ENCODE measurements around the gene SMIM33.
A peak's percentile ranks its signal among the peaks of the same experiment; 100 is the strongest.
"Not testable (repeated sequence)": the region's sequence is repeated elsewhere in the genome, so short reads cannot be mapped to it uniquely, and the experiment has no call there.

Gene SMIM33

DNA sequence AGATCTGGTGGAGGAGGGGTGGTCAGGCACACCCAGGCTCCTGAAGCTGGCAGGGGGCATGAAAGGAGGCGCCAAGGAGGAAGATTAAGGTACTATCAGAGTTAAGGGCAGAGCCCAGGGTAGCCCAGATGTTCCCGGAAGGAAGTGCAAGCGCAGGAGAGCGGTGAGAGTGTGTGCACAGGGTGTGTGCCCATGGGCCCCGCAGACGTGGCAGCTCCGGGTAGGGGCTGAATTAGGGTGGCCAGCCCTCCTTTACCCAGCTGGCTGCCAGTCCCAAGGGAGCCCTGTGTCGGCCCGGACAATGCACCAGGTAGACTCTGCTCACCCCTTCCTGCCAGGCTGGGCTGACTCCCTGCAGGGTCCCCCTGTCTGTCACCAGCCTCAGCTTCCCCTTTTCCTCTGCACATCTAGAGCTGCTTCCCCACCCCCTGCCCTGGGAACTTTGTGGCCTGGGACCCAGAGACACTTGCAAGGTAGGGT lies at the start of gene SMIM33:
SMIM33 (plus strand) TSS at position 184 of the 480 bp plus-strand sequence; CDS start at position 302, 118 bp downstream.
- DNase-seq (ENCODE audit: low read depth in 2 of 3, low spot score in 2 of 3), result no peak

DNA sequence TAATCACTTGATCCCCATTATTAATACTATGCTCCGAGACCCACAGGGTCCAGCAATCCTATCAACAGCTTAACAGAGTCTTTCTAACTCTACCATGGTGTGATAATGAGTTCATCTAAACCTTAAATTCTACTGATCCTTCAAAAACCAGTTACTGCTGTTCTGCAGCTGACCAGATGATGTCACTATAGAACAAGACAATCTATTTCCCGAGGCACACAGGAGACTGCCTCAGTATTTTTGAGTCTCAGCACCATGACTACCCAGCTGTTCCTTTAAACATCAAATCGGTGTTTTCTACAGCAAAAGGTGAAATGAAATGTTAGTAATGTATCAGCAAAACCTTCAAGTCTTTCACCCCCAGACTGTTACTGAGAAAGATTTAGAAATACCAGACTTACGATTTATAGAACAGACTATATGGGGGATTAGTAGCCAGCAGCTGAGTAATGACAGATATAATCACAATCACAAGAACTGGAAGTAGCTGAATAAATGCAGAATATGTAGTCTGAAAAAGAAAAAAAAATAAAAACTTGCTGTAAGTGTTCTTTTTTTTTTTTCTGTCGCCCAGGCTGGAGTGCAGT lies 48.4 kb upstream of the SMIM33 start:
- no peak for DNase-seq (ENCODE audit: low read depth in 2 of 3, low spot score in 2 of 3)

DNA sequence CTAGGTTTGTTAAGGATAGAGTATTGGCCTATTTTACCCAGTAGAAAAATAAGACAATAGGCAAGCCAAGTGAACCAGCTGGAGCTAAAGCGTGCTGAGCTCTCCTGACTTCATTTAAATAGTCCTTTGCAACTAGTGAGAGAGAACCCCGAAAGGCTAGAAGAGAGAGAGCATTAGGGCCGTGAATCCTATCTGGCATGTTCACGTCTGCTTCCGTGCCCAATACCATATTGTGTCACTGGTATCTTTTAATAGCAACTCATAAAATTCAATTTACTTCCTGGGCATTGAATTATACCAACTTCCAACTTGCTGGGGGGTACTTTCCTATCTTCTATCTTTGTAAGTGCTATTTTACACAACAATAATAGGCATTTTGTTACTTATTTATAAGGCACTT lies 45.3 kb upstream of the SMIM33 start:
- DNase-seq (ENCODE audit: low read depth in 2 of 3, low spot score in 2 of 3), result no peak

DNA sequence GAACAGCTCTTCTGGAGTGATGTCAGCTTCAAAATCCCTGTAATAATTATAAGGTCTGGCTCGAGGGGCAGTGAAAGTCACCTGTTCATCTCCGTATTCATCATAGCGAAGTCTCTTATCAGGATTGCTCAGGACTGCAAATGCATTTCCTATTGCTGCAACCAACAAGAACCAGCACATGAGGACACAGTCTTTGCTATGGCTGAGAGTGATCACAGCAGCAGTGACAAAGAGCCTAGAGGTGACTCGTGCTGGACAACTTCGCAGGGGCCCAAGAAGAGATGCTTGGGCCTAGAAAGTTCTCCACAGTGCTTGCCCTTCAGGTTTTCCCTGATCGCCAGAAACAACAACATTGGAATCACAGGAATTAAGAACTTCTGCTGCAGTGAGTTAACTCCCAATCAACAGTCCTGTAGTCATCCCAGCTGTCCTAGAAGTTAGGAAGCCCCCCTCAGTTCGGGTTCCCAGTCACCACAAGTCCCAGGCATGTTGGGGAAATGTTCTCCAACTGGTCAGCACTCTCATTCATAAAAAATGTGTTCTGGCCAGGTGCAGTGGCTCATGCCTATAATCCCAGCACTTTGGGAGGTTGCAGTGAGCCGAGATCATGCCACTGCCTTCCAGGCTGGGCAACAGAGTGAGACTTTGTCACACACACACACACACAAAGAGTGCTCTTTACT lies 44.5 kb upstream of the SMIM33 start:
- no peak for DNase-seq (ENCODE audit: low read depth in 2 of 3, low spot score in 2 of 3)

DNA sequence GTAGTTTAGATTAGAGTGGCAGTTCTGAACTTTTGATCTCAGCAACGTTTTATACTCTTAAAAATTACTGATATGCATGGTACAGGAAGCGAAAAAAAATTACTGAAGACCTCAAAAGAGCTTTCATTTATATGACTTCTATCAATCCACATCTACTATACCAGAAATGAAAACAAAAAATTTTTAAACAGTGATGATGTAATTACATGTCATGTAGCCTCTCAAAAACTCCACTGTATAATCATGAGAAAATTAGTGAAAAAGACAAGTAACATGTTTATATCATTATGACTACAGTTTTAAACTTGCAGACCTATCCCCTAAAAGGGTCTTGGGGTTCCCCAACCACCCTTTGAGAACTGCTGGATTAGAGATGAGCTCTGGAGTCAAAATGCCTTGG lies 40.8 kb upstream of the SMIM33 start:
- DNase-seq (ENCODE audit: low read depth in 2 of 3, low spot score in 2 of 3), result no peak

DNA sequence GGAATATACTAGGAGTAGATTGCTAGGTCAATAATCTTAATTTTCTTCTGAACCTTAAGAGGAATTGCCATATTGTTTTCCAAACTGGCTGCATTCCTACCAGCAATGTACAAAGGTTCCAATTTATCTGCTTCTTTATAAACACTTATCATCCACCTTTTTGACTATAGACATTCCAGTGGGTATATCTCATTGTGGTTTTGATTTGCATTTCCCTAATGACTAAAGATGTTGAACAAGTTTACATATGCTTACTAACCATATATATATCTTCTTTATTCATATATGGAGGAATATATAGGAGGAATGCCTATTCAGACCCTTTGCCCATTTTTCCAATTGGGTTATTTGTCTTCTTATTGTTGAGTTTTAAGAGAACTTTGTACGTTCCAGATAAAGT lies 39.1 kb upstream of the SMIM33 start:
- no peak for DNase-seq (ENCODE audit: low read depth in 2 of 3, low spot score in 2 of 3)

DNA sequence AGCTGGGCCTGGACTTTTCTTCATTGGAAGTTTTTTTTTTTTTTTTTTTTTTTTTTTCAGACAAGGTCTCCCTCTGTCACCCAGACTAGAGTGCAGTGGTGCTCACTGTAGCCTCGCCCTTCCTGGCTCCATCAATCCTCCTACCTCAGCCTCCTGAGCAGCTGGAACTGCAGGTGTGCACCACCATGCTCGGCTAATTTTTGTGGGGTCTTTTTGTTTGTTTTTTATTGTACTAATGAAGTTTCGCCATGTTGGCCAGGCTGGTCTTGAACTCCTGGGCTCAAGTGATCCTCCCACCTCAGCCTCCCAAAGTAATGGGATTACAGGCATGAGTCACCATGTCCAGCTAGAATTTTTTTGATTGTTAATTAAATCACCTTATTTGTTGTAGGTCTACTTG lies 35.1 kb upstream of the SMIM33 start:
- no peak for DNase-seq (ENCODE audit: low read depth in 2 of 3, low spot score in 2 of 3)

DNA sequence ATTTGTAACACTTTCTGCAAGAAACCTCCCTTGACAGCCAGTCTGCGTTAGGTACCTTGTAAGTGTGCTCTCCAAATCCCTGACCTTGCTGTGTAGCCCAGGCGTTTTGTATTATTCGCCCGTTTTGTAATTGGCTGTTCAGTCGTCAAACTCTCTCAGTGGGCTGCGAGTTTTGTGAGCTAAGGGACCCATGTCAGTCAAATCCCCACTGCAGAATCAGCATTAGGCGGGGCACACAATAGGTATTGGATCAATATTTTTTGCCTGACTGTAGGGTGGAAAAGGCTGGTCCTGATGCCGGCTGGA lies 32.1 kb upstream of the SMIM33 start:
- no peak for DNase-seq (ENCODE audit: low read depth in 2 of 3, low spot score in 2 of 3)

DNA sequence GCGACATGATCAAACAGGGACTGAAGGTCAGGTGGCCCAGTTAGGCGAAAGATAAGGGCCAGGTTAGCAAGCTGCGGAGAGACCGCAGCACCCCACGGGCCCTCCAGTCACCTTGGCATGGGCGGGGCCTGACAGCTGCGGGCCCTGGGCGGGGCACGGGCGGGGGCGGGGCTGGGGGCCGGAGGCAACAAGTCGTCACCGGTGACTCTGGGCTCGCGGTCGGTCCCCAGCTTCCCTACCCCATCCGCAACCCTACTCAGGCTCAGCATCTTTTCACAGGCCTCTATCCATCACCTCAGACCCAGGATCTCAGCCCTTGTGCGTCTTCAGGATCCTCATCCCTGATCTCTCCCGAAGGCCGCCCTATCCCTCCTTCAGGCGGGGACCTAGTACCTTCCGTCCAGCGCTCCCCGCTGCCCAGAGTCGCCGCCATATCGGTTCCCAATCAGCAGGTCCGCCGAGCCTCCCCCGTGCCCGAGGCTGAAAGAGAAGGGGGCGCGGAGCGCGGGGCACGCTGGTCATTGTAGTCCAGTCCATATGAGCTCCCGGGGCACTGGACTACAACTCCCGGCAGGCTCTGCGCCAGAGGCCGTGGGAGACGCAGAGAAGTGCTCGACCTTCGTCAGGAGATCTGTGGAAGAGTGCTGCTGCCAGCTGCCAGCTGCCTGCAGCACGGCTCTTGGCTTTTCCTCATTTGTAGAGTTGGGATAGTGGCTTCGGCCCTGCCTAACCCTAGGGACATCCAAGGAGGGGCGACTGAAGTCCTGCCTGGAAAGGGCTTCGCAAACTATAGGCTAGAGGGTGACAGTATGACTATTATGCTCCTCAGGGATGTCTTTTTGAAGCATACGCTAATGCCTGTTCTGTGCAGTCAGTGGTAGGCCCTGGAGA lies 31.5 kb upstream of the SMIM33 start, which contains the start of gene DNAJC18:
DNAJC18 (minus strand) TSS at position 513 of the 891 bp plus-strand sequence; CDS start at position 433, 80 bp downstream.
- peak; percentile 69 to 75 (median 74) for DNase-seq (ENCODE audit: low read depth in 2 of 3, low spot score in 2 of 3)

DNA sequence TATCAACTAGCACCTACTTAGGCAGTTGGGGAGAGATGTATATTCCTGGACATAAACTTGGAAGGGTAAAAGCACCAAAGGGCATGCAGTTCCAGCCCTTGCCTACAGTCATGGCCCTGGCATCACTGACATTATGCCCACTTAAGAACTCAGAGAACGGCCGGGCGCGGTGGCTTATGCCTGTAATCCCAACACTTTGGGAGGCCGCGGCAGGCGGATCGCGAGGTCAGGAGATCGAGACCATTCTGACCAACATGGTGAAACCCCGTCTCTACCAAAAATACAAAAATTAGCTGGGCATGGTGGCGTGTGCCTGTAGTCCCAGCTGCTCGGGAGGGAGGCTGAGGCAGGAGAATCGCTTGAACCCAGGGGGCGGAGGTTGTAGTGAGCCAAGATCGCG lies 30.4 kb upstream of the SMIM33 start:
- DNase-seq (ENCODE audit: low read depth in 2 of 3, low spot score in 2 of 3), result not testable (repeated sequence)

DNA sequence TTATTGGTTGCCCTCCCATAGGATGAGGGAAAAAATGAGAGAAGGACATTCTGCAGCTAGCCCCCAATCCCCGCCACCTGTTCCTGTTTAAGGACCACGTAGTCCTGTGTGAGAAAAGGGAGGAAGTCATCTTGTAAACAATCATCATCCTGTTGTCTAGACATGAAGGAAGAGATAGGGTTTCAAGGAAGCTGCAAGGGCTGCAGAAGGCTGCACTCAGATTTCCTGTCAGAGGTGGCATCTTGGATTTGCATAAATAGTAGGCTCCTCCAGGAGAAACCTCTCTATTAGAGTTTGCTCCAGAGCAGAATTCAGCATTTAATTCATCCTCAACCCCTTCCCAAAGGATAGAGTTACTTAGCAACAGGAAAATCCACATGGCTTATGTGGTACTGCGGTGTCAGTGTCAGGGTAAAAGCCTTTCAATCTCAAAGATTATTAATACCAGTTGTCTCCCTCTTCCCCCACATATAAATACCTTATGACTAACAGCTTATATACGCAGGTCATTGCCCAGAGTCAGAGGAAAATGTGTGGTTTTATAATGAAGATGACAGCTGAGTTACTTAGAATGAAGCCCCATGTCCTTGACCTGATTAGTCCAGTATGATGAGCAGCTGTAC lies 26.9 kb upstream of the SMIM33 start:
- no peak for DNase-seq (ENCODE audit: low read depth in 2 of 3, low spot score in 2 of 3)

DNA sequence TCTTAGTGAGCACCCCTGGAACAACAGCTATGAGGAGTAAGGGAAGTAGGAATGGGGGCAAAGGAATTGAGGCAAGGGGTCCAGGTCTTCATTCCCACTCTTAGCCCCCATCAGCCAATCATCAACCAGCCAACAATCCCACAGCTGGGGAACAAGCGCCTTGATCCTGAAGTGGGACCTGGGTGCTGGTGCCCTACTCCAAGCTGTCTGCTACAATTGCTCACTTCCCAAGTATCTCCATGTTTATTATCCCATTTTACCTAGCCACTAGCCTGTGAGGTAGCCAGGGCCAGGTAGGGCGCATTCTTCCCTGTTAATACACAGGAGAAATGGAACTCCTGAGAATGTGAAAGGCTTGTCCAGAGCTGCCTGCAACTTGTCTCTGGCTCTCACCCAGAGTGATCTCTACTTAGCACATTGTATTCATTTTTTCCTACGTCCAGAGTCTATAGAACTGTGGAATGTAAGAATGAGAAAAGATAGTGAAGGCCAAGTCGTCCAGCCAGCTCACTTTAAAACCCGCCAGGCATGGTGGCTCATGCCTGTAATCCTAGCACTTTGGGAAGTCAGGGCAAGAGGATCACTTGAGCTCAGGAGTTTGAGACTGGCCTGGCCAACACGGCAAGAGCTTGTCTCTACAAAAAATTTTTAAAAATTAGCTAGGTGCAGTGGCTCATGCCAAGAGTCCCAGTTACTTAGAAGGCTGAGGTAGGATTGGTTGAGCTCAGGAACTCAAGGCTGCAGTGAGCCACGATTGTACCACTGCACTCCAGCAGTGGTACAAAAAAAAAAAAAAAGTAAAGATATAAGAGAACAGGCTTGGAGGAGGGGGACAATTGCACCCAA lies 25.3 kb upstream of the SMIM33 start:
- DNase-seq (ENCODE audit: low read depth in 2 of 3, low spot score in 2 of 3), result no peak

DNA sequence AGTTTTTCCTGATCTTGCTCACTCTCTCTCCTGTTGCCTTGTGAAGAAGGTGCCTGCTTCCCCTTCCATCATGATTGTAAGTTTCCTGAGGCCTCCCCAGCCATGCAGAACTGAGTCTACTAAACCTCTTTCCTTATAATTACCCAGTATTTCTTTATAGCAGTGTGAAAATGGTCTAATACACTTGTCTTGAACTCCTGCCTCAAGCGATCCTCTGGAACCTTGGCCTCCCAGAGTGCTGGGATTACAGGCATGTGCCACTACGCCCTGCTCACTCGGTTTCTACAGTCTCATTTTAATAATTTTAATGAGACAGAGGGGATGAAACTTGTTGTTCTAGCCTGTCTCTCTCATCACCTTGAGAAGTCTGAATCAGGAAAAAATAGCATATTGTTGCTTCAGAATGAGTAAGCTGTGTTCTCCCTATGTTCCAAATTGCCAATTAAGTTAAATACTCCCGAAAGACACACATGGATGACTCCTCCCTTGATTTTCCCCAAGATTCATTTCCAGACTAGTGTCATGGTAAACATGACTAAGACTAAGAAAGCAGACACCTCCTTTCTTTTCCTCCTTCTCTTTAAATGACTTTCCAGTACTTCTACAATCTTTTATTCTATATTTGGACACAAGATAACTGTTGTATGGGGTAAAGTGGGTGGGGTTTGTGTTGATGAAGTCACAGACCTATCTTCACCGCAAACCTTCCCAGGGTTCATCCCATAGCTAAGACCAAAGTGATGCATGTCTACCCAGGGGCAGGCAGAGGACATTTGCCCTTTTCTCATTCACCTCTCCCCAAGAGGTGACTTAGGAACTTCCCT lies 23.6 kb upstream of the SMIM33 start:
- DNase-seq (ENCODE audit: low read depth in 2 of 3, low spot score in 2 of 3), result no peak

DNA sequence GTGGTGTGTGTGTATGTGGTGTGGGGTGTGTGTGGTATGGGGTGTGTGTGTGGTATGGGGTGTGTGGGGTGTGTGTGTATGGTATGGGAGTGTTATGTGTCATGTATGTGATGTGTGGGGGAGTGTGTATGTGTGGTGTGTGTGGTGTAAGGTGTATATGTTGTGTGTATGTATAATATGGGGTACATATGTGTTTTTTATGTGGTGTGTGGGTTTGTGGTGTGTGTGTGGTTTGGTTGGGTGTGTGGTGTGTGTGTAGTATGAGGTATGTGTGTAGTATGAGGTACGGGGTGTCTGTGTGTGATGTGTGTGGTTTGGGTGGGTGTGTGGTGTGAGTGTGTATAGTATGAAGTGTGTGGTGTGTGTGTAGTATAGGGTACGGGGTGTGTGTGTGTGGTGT lies 19.6 kb upstream of the SMIM33 start:
- no peak for DNase-seq (ENCODE audit: low read depth in 2 of 3, low spot score in 2 of 3)

DNA sequence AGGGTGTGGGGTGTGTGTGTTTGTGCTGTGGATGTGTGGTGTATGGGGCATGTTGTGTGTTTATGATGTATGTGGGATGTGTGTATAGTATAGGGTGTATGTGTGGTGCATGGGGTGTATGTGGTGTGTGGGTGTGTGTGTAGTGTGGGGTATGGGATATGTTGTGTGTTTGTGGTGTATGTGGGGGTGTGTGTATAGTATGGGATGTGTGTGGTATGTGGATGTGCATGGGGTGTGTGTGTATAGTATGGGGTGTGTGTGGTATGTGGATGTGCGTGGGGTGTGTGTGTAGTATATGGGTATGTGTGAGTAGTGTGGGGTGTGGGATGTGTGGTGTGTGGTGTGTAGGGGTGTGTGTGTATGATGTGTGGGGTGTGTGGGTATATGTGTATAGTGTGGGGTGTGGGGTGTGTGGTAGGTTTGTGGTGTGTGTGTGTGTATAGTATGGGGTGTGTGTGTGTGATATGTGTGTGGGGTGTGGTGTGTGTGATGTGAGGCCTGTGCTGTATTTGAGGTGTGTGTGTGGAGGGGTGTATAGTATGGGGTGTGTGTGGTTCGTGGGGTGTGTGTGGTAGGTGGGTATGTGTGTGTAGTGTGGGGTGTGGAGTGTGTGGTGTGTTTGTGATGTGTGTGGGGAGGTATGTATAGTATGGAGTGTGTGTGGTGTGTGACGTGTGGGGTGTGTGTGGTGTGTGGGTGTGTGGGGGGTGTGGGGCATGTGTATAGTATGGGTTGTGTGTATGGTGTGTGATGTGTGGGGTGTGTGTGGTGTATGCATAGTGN lies 18.7 kb upstream of the SMIM33 start:
- DNase-seq (ENCODE audit: low read depth in 2 of 3, low spot score in 2 of 3), result no peak

DNA sequence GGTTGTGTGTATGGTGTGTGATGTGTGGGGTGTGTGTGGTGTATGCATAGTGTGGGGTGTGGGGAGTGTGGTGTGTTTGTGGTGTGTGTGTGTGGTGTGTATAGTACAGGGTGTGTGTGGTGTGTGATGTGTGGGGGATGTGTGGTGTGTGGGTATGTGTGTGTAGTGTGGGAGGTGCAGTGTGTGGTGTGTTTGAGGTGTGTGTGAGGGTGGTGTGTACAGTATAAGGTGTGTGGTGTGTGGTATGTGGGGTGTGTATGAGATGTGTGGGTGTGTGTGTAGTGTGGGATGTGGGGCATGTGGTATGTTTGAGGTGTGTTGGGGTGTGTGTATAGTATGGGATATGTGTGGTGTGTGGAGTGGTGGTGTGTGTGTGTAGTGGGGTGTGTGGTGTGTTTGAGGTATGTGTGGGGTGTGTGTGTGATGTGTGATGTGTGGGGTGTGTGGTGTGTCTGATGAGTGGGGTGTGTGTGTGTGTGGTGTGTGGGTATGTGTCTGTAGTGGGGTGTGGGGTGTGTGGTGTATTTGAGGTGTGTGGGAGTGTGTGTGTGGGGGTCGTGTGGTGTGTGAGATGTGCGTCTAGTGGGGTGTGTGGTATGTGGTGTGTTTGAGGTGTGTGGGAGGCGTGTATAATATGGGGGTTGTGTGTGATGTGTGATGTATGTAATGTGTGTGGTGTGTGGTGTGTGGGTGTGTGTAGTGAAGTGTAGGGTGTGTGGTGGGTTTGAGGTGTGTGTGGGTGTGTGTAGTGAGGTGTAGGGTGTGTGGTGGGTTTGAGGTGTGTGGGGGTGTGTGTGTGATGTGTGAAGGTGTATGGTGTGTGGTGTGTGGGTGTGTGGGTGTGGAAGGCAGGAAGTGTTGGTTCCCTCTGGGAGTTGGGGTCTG lies 16.9 kb upstream of the SMIM33 start:
- DNase-seq (ENCODE audit: low read depth in 2 of 3, low spot score in 2 of 3), result no peak

DNA sequence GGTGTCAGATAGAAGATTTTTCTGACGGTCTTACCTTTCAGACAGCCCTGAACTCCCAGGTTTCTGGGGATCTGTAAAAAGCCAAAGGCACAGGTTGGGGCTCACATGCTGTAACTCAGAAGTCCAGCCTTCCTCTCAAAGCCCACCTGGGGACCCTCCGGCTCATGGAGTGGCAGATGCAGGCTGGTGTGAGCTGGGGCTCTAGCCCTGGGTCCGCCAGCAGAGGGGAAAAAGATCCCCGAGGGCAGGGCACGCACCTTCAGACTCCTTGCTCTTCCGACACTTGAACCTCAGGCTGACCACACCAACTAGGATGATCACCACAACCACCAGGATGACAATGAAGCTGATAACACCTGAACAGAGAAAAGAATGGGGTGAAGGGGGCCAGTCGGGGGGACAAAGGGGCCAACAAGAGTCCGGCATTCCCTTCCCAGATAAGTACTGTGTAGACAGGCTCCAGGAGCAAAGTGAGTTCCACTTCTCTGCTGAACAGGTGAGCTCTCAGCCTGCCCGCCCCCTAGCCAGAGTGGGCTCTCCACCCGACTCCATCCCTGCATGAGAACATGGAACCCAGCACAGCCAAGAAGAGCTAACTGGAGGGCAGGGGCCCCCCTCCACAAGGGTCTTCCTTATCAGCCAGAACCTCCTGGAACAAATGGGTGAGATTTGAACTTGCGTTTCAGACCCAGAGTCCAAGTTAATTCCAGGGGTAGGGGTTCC lies 16.1 kb upstream of the SMIM33 start:
- no peak for DNase-seq (ENCODE audit: low read depth in 2 of 3, low spot score in 2 of 3)
